ENCODE data around the gene FAM193A.

Gene FAM193A

DNA sequence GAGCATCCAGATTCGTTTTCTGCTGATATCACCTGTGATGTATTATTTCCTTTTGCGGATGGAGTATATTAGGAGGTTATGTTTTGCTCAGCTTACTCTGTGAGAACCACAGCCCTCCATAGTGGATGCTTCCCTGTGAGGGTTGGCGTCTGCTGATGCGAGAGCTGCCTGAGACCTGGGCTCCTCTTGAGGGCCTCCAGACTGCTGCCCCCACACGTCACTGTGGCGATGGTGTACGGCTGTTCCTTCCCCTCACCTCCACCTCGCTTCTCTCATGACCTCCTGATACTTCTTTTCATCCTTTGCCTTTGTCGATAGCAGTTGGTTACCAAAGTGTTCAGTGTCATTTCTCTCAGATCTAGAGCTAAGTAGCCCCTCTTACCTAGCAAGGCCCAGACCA lies 148.0 kb downstream of the FAM193A start:
- no peak overlapping the region for H3K4me3 ChIP-seq (ENCODE audit: low read depth, low read length)
- TF ChIP-seq, protein P1, sequence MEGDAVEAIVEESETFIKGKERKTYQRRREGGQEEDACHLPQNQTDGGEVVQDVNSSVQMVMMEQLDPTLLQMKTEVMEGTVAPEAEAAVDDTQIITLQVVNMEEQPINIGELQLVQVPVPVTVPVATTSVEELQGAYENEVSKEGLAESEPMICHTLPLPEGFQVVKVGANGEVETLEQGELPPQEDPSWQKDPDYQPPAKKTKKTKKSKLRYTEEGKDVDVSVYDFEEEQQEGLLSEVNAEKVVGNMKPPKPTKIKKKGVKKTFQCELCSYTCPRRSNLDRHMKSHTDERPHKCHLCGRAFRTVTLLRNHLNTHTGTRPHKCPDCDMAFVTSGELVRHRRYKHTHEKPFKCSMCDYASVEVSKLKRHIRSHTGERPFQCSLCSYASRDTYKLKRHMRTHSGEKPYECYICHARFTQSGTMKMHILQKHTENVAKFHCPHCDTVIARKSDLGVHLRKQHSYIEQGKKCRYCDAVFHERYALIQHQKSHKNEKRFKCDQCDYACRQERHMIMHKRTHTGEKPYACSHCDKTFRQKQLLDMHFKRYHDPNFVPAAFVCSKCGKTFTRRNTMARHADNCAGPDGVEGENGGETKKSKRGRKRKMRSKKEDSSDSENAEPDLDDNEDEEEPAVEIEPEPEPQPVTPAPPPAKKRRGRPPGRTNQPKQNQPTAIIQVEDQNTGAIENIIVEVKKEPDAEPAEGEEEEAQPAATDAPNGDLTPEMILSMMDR (IDR thresholded peaks at IDR 0.05; ENCODE audit: borderline replicate concordance, insufficient read depth, low read depth, low read length) = no peak

DNA sequence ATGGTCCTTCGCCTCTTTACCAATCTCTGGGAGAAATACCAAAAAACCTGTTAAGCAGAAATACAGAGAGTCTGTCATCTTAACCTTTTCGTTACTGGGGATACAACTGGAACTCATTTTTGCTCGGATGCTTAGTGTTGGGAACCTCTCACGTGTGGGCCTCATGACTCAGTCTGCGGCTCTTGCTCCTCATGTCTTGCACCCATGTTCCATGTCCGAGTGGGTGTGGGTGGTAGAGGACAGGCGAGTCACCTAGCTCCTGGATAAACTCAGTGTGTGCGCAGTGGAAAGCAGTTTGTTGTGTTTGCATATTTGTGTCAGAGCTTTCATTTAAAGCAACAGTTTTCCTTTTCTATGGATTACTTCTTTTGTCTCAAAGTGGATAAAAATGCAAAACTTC lies 149.1 kb downstream of the FAM193A start:
- no peak overlapping the region for H3K4me3 ChIP-seq (ENCODE audit: low read depth, low read length)
- TF ChIP-seq, protein P1 (IDR thresholded peaks at IDR 0.05; ENCODE audit: borderline replicate concordance, insufficient read depth, low read depth, low read length) = no peak

DNA sequence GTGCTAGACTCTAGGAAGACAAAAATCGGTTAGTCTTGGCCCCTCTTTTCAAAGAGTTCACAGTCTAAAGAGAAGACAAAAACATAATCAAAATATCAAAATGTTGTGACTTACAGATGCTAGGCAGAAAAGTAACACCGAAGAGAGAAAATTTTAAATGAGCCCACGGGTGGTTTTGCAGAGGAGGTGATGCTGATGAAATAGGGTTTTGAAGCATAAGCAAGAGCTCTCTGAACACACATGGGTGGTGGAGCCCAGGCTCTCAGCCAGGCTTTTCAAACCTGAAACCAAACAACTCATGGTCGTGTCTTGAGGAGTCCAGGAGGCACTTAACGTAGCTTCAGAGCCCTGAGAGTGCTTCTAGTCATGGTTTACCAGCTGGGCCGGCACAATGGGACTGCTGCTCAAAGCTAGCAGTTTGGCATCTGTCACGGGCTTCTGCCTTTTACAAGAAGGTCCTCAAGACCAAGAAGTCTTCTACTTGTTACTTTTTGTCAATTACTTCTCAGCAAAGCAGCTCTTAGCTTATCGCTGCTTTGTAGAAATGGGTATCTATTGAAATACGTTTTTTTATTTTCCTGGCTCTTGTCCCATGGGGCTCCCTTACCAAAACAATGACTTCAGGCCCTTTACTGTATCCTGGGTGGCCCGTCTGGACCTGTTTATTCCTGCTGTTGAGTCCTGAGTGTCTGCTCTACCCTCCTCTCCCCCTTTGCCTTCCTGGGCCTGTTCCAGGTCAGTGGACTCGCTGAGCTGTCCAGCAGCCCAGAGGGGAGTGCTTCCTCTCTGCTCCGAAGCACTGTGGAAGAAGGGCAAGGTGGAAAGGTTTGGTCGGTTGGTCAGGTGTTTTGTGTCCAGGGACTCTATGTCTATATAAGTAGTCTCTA lies 150.2 kb downstream of the FAM193A start:
- H3K4me3 ChIP-seq (ENCODE audit: low read depth, low read length) = no peak overlapping the region
- TF ChIP-seq, protein P1 (IDR thresholded peaks at IDR 0.05; ENCODE audit: borderline replicate concordance, insufficient read depth, low read depth, low read length) = no peak

DNA sequence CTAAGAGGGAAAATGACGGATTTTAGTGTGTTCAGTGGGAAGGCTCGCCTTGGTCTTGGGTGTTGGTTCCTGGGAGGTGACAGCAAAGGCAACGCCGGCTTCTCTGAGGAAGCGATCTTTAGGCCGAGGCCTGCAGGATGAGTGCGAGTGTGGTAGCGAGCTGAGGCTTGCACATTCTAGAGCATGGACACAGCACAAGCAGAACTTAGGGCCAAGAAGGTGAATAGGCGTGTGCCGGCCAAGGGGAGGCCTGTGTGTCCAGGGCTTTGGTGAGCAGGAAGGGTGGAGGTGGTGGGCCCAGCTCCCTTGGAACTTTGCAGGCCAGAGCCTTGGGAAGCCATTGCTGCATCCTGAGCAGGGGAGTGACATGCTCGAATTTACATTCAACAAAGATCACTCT lies 151.8 kb downstream of the FAM193A start:
- TF ChIP-seq, protein P1 (IDR thresholded peaks at IDR 0.05; ENCODE audit: borderline replicate concordance, insufficient read depth, low read depth, low read length) = no peak
- H3K4me3 ChIP-seq (ENCODE audit: low read depth, low read length) = no peak overlapping the region

DNA sequence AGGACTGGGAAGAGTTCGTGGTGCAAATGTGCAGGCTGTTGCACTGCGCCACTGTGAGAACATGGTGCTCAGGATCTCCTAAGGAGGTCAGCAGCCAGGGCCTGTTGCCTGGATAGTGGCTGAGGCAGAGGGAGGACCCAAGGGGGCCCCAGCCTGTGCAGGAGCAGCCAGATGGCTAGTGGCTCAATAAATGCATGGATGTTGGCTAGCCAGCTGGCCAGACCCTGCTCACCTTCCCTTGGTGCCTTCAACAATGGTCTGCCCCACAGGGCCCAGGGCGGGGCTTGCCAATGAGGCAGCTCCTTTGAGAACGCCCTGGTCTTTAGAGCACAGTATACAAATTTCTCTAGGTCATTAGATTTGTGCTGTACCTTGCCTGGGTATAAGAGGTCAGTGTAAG lies 152.2 kb downstream of the FAM193A start:
- no peak overlapping the region for H3K4me3 ChIP-seq (ENCODE audit: low read depth, low read length)
- TF ChIP-seq, protein P1 (IDR thresholded peaks at IDR 0.05; ENCODE audit: borderline replicate concordance, insufficient read depth, low read depth, low read length) = no peak

DNA sequence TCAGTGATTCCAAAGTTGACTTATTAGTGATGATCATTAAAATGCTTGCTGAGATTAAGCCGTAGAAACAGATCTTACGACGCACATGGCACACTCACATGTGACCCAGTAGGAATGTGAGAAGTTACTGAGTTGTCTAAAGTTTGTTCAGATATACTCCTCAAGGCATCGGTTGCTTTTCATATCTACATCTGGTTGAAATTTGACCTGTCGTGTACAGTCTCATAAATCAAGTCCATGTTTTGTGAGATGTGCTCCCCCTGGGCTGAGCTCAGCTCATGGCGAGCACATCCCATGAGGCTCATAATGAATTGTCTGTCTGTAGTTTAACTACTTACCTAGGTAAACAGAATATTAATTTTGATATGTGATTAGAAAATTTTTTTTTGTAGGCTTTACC lies 152.7 kb downstream of the FAM193A start:
- TF ChIP-seq, protein P1 (IDR thresholded peaks at IDR 0.05; ENCODE audit: borderline replicate concordance, insufficient read depth, low read depth, low read length) = no peak

More for the DNA sequence above, 152.7 kb downstream of the FAM193A start:
- H3K4me3 ChIP-seq (ENCODE audit: low read depth, low read length) = no peak overlapping the region

Data from GM12875 (cell line).